GM19452 (cell line): Measurements from ENCODE around the gene TNIK.

Source experiments
- ATAC-seq: cut with Tn5 transposase; IDR thresholded peaks from one replicate; pipeline ENCODE4 v1.9.1; 2021; ENCODE audit not compliant: unreplicated experiment

The TNIK gene

DNA sequence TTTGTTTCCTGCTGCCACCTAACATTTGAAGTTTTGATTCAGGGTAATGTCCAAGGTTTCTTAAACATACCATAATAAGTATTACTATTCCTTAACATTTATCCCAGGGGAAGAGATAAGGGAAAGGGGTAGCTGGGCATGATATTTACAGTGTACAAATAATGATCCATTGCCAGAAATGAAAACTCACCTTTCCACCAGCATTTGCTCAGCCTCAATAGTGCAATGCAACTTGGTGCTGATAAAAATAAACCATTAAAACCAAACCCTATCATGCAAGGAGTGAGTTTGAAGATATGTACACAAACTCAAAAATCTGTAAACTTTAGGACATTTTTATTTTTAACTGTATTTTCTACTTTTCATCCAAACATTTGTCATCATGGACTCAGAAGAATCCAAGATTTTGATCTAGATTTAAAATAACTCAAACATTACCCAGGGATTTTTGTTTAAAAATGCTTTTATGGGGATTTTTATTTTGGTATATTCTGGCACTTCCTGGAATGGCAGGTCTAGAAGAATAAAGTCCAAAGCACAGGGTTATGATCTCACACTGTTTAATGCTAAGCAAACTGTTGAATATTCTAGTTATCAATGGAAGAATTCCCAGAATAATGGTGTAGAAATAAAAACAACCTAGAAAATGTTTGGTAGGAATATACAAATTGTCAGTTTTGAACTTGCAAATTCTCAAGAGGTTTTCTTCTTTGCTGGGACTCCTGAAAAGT, 401.2 kb downstream of the TNIK start:
- ATAC-seq, result no peak

DNA sequence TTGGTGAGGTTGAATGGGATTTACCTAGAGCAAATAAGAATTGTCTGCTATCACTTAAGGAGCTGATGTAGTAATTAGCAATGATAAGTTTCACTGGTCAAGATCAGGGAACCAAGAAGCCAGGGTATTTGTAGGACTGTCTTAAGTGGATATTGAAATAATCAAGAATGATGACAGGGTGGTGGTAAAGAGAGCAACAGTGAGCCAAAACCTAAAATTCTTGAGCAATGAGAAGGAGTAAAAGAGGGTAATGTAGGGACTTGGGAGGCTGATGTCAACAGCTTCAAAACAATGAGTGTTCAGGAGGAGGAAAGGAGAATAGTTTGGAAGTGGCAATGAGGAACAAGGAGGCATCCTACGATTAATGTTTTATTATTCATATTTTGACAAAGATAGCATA, 402.1 kb downstream of the TNIK start:
- no peak for ATAC-seq

DNA sequence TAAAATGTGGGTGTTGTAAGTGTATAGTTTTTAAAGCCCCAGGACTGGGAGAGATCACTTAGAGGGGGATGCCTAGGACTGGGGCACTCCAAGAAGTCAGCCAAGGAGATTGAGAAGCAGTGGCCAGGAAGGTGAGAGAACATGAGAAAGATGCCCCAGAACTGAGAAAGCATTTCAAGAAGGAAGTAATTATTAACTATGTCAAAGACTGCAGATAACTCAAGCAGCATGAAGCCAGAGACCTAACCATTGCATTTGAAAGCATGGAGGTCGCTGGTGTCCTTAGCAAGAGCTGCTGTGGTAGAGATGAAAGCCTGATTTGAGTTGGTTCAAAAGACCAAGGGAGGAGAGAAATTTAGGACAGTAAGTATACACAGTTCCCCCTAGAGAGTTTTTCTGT, 403.1 kb downstream of the TNIK start:
- ATAC-seq, result no peak

DNA sequence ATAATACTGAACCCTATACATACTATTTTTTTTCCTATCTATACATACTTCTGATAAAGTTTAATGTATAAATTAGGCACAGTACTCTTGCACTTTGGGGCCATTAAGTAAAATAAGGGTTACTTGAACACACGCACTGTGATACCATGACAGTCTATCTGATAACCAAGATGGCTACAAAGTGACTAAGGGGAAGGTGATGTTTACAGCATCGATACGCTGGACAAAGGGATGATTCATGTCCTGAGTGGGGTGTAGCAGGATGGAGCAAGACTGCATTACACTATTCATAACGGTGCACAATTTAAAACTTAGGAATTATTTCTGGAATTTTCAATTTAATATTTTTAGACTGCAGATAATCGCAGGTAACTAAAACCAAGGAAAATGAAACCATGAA, 403.7 kb downstream of the TNIK start:
- ATAC-seq, result no peak

DNA sequence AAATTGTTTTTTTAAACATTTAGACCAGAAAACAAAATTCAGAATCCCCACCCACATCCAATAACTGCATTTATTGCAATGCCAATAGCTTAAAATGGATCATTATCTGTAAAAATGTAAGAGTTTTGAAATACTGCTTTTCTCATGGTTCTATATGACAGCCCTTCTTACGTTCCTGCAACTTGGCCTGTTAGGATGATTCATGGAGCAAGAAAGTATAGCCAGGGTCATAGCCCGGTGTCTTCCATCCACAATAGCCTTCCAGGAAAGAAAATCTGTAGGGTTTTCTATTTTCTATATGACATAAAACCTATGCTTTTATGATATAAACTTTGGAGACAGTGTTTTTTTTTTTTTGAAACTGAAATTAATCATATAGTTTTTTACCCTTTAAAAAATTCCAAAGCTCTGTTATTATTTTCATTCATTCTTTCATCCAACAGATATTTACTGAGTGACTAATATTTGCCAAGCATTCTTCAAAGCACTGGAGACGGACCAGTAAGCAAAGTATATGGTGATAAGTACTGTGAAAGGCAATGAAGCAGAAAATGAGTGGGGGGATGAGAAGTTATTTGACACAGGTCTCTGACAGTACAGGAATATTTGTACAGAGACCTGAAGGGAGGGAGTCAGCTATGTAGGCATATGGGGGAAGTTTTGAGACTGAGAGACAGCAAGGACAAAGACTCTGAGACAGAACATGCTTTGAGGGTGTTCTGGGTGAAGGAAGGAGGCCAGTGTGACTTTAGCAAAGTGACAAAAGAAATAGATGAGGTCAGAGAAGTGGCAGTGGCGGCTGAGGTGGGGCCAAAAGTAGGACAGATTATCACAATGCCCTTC, 404.6 kb downstream of the TNIK start:
- ATAC-seq, result no peak

DNA sequence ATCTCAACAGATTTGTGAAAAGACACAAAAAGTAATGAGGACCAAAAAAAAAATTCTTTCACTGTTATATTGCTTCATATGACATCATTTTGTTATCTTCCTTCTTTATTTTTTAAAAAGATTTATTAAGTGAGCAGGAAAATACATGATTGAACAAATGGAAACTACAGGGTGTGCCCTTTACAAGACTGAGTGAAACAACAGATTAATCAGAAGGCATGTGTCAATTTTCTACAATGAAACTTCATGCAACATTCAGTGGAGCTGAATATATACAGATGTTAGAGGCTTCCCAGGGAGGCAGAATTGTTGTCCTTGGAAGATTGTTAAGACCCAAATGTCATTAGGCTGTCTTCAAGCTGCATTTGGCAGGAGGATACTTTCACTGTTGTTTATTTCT, 405.3 kb downstream of the TNIK start:
- no peak for ATAC-seq

DNA sequence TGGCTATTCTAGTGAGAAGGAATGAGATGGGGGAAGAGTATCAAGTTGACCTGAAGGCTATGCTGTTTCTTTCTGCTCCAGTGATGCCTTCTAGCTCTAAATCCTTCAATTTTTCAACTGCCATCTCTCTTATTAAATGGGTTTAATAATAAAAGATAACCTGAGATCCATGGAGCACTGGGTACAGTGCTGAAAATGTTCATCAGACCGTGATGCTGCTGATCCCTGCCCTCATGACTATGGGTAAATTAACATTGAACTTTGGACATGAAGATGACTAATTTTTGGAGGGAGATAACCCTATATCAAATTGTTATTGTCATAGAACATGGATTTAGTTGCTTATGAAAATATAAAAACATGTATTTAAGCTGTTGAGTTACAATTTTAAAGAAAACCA, 406.0 kb downstream of the TNIK start:
- no peak for ATAC-seq

DNA sequence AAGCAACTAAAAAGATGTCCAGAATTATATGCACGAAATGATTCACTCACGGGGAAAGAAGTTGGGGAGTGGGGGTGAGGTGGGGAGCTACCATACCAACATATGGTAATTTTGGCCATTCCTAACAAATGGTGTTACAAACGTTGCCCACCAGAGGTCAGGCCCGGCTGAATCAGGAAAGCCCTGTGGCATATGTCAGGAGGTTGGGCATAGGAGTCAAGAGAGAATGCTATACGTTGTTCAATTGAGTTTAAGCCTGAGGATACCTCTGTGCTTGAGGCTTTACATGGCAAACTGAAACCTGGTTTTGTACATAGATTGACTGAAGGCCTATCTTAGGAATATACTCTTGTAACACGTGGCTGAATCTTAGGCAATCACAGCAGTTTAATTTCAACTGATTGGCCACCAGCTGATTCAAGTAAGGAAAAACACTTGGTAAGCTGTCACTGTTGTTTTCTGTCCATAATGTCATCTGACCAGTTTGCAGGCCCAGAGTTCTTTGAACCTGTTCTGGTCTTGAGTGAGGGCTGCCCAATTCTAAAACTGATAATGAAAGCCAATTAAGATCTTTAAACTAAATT, 410.3 kb downstream of the TNIK start:
- ATAC-seq, result peak; percentile 86

DNA sequence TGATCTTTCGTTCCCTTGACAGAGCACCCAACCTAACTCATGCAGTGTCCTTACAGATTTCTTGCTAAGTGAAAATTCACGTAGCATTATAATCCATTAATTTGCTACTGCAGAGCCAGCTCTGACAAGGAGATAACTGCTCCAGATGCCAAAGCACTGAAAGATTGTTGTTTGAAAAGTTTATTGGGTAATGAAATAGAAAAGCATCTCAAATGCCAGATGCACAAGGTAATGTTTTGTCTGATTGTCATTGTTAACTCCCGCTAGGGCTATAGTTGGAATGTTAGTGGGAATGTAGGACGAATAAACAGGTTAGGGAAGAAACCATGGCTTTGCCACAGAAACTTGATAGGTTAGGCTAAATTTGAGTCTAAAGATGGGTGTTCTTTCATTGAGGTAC, 413.4 kb downstream of the TNIK start:
- ATAC-seq, result no peak

DNA sequence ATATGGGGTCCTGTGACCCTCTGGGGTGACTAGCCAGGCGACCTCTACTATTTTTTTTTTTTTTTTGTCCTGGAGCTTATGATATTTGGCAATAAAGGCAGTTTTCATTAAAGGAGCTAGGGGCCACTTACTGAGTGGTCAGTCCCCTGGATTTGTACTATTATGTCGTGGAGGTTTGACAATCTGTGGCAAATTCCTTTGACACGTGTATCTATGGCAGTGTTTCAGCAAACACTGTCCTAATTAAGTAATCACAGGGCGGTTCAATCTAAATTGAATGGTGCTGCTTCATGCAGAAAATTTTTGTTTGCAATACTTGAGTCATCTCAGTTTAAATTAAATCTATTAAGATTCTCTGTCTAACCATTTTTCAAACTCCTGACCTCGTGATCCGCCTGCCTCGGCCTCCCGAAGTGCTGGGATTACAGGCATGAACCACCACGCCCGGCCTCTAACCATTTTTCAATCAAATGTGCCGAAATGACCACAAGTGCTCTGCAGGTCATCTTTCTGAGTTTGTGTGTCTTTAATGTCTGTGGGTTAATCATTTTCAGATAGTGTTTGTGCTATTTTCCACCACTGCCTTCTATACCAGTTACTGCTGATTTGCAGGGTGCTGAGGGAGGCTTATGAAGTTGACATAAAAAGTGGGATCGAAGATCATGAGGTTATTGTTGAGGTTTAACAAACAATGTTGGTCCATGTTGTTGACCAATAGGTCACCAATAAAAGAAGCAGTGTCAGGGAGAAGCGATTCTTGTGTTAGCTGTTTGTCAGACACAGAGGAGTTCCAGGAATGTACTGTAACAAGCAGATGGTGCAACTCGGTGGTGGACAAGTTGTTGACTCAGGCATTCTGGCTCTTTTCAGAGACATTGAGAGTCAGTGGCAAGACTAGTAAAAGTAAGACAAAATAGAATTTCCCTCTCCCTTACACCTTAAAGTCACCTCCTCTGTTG, 415.1 kb downstream of the TNIK start:
- no peak for ATAC-seq

DNA sequence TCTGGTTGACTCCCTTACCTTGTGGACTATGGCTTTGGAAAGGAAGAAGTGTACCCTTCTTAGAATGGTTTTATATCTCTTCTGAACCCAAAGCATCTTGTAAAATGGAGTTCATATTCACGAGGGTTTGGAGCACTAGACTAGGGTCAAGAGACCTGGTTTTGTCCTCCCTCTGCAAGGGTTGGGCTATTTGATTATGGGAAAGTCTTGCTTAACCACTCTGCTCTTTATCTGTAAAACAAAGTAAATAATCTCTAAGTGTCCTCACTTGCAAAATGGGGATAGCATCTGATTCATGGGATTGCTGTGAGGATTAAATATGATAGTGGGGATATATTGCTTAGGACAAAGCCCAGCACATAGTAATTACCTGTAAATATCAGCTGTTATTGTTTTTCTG, 415.8 kb downstream of the TNIK start:
- ATAC-seq, result no peak

DNA sequence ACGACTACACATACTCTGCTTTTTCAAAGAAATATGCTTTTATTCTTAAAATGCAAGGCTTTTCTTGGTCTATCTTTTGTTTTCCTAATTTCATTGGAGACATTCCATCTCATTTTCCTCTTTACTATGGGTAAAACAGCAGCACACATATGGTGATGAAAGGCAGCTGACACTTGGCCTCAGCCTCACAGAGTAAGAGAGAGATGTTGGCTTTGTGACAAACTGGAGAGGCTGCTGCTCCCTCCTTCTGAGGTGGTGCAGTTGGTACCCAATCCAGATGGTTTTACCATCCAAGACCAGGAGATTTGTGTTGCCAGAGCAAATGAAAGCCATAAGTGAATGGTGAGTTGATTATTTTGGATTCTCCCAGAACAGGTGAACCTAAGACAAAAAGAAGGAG, 420.5 kb downstream of the TNIK start:
- no peak for ATAC-seq

DNA sequence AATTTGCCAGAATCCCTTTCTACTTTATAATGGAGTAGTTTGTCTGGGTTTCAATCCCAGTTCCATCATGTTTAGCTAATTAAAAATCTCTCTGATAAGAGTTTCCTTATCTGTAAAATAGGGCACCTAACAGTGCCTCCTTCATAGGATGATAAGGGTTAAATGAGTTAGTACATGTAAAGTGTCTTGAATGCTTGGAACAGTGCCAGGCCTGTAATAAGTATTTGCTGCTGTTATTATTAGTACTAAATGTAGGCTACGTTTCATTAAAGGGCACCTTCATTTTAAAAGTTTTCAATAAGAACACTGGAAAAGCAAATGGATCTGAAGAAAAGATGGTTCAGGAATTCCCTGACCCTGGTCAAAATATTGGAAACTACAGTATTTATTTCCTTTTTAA, 421.9 kb downstream of the TNIK start:
- ATAC-seq, result no peak

DNA sequence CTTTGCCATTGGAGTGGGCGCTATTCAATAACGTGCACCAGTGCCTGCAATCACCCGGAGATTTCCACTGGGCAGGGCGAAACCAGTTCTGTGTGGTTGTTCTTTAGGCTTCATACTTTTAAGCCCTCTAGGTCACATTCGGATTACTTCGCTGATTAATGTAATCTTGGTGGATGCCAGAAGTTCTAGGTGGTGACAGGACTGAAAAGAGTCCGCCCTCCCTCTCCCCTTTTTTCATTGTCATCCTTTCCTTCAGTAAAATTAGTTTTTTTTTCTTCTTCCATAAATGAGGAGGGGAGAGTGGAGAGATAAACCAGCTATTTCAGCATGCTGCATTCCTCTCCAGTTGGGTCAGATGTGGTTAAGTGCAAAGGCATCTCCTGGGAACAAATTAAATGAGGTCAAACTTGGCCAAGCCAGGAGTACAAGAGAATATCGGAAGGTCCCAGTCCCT, 431.4 kb downstream of the TNIK start:
- no peak for ATAC-seq

DNA sequence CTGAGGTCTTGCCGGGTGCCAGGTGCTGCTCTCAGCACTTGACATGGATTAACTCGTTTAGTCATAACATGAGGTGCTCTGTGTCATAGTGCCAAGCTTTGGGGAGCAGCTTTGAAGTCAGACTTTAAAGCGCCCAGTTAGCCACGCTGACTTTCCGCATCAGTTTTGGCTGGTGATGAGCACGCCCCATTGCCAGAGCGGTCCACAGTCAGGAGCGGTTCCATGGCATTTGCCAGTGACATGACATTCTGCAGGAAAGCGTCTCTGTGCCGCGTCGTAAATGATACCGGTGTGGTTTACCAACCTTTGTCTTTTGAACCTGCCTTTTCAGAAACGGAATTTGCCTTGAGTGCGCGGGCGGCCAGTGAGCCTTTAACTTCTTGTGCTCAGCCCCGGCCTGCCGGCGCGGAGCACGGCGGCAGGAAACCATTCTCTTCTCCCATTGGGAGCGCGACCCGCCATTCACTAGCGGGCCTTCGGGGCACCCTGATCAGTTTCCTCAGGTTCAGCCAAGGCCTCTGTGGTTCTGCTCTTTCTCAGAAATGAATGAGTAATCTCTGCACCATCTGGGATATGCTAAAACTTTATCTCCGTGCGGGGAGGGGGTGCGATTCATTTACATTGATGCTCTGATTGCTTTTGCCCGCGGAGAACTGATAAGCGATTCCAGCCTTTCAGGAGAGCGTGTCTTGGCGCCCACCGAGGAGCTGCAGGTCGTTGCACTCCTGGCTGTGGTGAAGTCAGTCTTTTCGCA, 432.0 kb downstream of the TNIK start:
- ATAC-seq, result peak; percentile 74

DNA sequence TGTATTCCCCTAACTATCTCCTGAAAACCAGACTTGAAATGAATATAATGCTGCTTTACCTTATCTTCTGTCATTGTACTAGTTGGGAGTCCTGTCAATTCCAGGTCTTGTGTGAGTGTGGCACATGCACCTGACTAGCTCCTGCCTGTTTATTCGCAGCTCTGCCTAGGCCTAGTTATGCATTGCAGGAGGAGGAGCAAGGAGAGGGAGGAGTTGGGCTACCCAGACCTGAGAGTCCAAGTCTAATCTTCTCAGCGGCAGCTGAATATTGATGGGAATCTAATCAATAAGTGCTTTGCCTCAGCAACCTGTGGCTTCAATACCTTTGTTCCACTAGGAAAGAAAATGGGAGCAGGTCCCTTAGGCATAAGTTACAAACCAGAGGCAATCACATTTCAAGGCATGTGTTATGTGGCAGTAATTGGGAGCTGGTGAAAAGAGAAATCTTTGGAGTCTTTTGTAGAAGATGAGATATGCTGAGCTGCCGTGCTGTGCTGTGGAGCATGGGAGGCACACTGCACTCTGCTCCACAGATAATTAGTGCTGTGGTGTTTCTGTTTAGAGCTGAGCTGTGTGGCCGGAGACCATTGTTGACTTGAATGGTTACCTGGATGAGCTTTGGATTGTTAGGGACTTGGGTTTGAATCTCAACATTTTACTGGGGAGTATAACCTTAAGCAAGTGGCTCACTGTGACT, 433.5 kb downstream of the TNIK start, which contains the start of gene SLC2A2:
SLC2A2 (minus strand) TSS at position 124 of the 697 bp plus-strand sequence; CDS start at position 74, 50 bp downstream.
- no peak for ATAC-seq

DNA sequence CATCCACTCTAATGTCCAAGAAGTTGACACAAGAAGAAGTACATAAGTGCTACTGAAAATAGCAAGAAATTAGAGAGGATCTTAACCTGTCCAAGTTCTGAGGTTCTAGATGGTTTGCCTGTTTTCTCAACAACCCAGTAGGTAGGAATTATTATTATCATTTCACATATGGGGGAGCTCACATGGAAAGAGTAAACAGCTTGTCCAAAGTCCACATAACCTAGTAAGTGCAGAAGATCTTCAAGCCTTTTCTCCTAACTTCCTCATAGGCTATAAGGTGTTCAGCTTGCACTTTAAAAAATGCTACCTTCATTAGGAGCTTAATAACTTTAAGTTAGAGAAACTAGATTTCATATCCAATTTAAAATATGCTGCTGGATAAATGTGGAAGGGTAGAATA, 436.6 kb downstream of the TNIK start:
- ATAC-seq, result no peak

DNA sequence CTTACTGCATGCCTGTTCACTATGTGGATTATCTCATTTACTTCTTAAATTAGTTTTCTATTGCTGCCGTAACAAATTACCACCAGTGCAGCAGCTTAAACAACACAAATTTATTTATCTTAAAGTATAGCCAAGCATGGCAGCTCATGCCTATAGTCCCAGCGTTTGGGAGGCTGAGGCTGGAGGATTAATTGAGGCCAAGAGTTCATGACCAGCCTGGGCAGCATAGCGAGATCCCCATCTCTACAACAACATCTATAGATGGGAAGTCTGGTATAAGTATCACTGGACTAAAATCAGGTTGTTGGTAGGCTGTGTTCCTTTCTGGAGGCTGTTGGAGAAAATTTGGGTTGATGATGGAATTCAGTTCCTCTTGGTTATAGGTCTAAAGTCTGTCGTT, 438.8 kb downstream of the TNIK start:
- ATAC-seq, result no peak

DNA sequence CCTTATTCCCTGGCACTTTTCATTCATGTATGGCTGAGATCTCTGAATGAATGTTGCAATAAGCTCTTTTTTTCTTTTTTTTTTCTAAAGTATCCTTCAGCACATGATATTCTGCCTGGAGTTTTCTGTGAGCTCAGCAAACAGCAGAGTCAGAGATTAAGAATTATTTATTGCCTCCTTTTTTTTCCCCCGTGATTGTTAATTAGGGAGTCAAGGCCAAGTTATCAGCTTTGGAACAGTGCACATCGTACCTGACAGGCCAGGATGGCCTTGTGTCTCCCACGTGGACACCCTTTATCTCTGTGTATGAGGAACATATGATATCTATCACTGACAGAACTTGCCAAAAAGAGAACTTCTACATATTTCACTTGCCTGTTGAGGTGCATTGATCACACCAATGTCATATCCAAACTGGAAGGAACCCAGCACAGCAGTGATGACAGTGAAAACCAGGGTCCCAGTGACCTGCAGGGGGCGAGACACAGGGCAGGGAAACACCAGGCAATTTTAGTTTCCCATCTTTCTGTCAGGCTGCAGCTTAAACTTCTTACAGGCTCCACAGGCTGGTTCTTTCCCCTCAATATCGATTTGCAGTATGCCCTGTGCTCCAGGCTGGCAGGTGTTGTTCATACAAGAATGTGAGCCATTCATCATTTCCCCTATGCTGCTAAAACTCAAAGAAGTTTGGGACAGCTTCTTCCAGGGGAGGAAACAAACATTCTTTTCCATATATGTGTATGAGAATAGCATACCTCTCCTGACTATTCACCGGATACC, 441.9 kb downstream of the TNIK start:
- no peak for ATAC-seq
